Peyer's patch (tissue), 4 donors: ENCODE data around the gene ELOVL6. TPM values are rescaled to one million over a fixed set of nuclear protein-coding genes. Genes with fewer than 3 reads are reported as not detected.

ENCODE experiments used
- DNase-seq, 3 donors: peaks; one replicate each; pipeline ENCODE4 v3.0.0-alpha.2; 2017 to 2019
- H3K27ac ChIP-seq, 4 donors: fragments of 200-600 bp; sonication (generic); one replicate each; pipeline ENCODE4 v1.5.1; 2016 to 2019
- H3K27me3 ChIP-seq, 2 donors: fragments of 200-600 bp; sonication (generic); one replicate each; pipeline ENCODE4 v1.5.1; 2019
- H3K36me3 ChIP-seq, 3 donors: fragments of 200-600 bp; sonication (generic); one replicate each; pipeline ENCODE4 v1.5.1; 2016 to 2019
- H3K4me1 ChIP-seq, 4 donors: fragments of 200-600 bp; sonication (generic); one replicate each; pipeline ENCODE4 v1.5.1; 2016 to 2019
- H3K4me3 ChIP-seq, 4 donors: fragments of 200-600 bp; sonication (generic); 1 replicate in 3 of 4; 2 replicates in 1 of 4; pipeline ENCODE4 v1.5.1; 2016 to 2019; ENCODE audit warnings: mild to moderate bottlenecking in 1 of 4
- H3K9me3 ChIP-seq, 4 donors: fragments of 200-600 bp; sonication (generic); one replicate each; pipeline ENCODE4 v1.5.1; 2016 to 2019; ENCODE audit warnings: mild to moderate bottlenecking in 1 of 4
- CTCF ChIP-seq, 6 experiments: fragments of 450-650 bp in 4 of 6; fragments of 200-600 bp in 2 of 6; sonication (generic) in 1 of 6; IDR thresholded peaks; one replicate each; pipeline ENCODE4 v1.5.1; 2017 to 2019; ENCODE audit warnings: antibody characterized with exemption in 6 of 6, mild to moderate bottlenecking in 3 of 6, moderate library complexity in 1 of 6
- POLR2A ChIP-seq, 2 donors: fragments of 450-650 bp; IDR thresholded peaks; one replicate each; pipeline ENCODE4 v1.5.1; 2017; ENCODE audit warnings: antibody characterized with exemption in 2 of 2, mild to moderate bottlenecking in 2 of 2, moderate library complexity in 2 of 2
- total RNA-seq, 4 donors: library from RNA; depleted of rRNA; stranded (reverse); fragments of >200 nt; gene quantifications; one replicate each; pipeline ENCODE4 v1.1.0, GENCODE V29; 2016

Gene ELOVL6
- total RNA-seq, 4 donors from 2014 or later: 3.3 to 15.5 (median 12.6) TPM

- no peak overlapping the region for H3K4me3 ChIP-seq
- H3K36me3 ChIP-seq: no peaks in the 10 kb centered on the region
- TF ChIP-seq CTCF (IDR thresholded peaks at IDR 0.05): no peak
- TF ChIP-seq POLR2A (IDR thresholded peaks at IDR 0.05): no peak
- no peaks in the 10 kb centered on the region for H3K27me3 ChIP-seq
- DNase-seq: no peak
- no peaks in the 10 kb centered on the region for H3K4me1 ChIP-seq
- H3K9me3 ChIP-seq: no peaks in the 10 kb centered on the region
- H3K27ac ChIP-seq: no peak overlapping the region
These were observed 173.4 kb downstream of the ELOVL6 start for GRCh38 chr4:110025056-110025455.

DNA sequence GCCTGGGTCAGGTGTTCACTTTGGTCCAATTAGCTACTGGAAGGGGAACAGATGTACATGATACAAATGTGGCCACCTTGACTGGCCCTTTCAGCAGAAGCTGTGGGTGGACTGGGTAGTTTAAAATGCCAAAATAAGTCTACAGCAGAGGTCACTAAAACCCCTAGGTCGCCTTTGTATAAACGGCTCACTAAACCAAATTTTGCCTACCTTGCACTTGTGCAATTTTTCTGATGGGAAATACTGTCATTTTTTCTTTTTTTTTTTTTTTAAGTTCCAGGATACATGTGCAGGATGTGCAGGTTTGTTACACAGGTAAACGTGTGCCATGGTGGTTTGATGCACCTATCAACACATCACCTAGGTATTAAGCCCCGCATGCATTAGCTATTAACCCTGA lies 176.0 kb downstream of the ELOVL6 start:
- Histone ChIP-seq H3K9me3 (no peaks in the 10 kb centered on the region), H3K27ac (no peak overlapping the region), H3K4me1 (no peaks in the 10 kb centered on the region), H3K27me3 (no peaks in the 10 kb centered on the region), H3K36me3 (no peaks in the 10 kb centered on the region), H3K4me3 (no peak overlapping the region)
- DNase-seq: no peak
- TF ChIP-seq POLR2A (IDR thresholded peaks at IDR 0.05) (no peak), CTCF (IDR thresholded peaks at IDR 0.05) (no peak)

- H3K27ac ChIP-seq: no peak overlapping the region
- no peaks in the 10 kb centered on the region for H3K9me3 ChIP-seq
- H3K27me3 ChIP-seq: no peaks in the 10 kb centered on the region
- no peaks in the 10 kb centered on the region for H3K36me3 ChIP-seq
- no peak for DNase-seq
- no peaks in the 10 kb centered on the region for H3K4me1 ChIP-seq
- TF ChIP-seq POLR2A (IDR thresholded peaks at IDR 0.05): no peak
- no peak for TF ChIP-seq CTCF (IDR thresholded peaks at IDR 0.05)
- H3K4me3 ChIP-seq: no peak overlapping the region
These were observed 177.6 kb downstream of the ELOVL6 start for GRCh38 chr4:110020646-110021443.

GRCh38 chr4:110020139-110020538 lies 178.3 kb downstream of the ELOVL6 start:
- no peak overlapping the region for H3K4me3 ChIP-seq
- DNase-seq: no peak
- TF ChIP-seq POLR2A (IDR thresholded peaks at IDR 0.05) (no peak), CTCF (IDR thresholded peaks at IDR 0.05) (no peak)
- no peaks in the 10 kb centered on the region for H3K4me1 ChIP-seq
- H3K27ac ChIP-seq: no peak overlapping the region
- H3K9me3 ChIP-seq: no peaks in the 10 kb centered on the region
- H3K27me3 ChIP-seq: no peaks in the 10 kb centered on the region
- no peaks in the 10 kb centered on the region for H3K36me3 ChIP-seq

GRCh38 chr4:110019153-110019552 lies 179.3 kb downstream of the ELOVL6 start:
- Histone ChIP-seq H3K4me3 (no peak overlapping the region), H3K36me3 (no peaks in the 10 kb centered on the region), H3K9me3 (no peaks in the 10 kb centered on the region), H3K4me1 (no peaks in the 10 kb centered on the region), H3K27ac (no peak overlapping the region), H3K27me3 (no peaks in the 10 kb centered on the region)
- no peak for DNase-seq
- no peak for TF ChIP-seq CTCF (IDR thresholded peaks at IDR 0.05)
- TF ChIP-seq POLR2A (IDR thresholded peaks at IDR 0.05): no peak
